22Rv1 (cell line): ENCODE measurements around the gene RPS6KB2.

Experiments used
- ZFX ChIP-seq: fragments of 450-650 bp; IDR thresholded peaks from 2 replicates; pipeline ENCODE4 v1.6.1; 2017; ENCODE audit warnings: antibody characterized with exemption, borderline replicate concordance
- TF ChIP-seq, protein P1 (sequence below): fragments of 450-650 bp; IDR thresholded peaks from 2 replicates; pipeline ENCODE4 v1.5.1; 2017; ENCODE audit warnings: mild to moderate bottlenecking

GRCh38 chr11:67410984-67411784 is 17.1 kb upstream of the RPS6KB2 start:
- TF ChIP-seq, protein P1, sequence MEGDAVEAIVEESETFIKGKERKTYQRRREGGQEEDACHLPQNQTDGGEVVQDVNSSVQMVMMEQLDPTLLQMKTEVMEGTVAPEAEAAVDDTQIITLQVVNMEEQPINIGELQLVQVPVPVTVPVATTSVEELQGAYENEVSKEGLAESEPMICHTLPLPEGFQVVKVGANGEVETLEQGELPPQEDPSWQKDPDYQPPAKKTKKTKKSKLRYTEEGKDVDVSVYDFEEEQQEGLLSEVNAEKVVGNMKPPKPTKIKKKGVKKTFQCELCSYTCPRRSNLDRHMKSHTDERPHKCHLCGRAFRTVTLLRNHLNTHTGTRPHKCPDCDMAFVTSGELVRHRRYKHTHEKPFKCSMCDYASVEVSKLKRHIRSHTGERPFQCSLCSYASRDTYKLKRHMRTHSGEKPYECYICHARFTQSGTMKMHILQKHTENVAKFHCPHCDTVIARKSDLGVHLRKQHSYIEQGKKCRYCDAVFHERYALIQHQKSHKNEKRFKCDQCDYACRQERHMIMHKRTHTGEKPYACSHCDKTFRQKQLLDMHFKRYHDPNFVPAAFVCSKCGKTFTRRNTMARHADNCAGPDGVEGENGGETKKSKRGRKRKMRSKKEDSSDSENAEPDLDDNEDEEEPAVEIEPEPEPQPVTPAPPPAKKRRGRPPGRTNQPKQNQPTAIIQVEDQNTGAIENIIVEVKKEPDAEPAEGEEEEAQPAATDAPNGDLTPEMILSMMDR: no peak
- TF ChIP-seq ZFX: no peak
